Measurements from ENCODE around the gene ABCB6.

ABCB6 gene

DNA sequence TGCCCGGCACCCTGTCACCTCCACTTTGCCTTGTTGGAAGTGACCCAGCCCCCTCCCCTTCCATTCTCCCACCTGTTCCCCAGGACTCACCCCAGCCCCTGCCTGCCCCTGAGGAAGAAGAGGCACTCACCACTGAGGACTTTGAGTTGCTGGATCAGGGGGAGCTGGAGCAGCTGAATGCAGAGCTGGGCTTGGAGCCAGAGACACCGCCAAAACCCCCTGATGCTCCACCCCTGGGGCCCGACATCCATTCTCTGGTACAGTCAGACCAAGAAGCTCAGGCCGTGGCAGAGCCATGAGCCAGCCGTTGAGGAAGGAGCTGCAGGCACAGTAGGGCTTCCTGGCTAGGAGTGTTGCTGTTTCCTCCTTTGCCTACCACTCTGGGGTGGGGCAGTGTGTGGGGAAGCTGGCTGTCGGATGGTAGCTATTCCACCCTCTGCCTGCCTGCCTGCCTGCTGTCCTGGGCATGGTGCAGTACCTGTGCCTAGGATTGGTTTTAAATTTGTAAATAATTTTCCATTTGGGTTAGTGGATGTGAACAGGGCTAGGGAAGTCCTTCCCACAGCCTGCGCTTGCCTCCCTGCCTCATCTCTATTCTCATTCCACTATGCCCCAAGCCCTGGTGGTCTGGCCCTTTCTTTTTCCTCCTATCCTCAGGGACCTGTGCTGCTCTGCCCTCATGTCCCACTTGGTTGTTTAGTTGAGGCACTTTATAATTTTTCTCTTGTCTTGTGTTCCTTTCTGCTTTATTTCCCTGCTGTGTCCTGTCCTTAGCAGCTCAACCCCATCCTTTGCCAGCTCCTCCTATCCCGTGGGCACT, 36.2 kb downstream of the ABCB6 start:
- DNase-seq = peak; percentile 72 to 73

GRCh38 chr2:219181531-219181930, 37.2 kb downstream of the ABCB6 start:
- DNase-seq = no peak

GRCh38 chr2:219180961-219181360, 37.8 kb downstream of the ABCB6 start:
- no peak for DNase-seq

GRCh38 chr2:219179601-219180465, 38.9 kb downstream of the ABCB6 start:
- DNase-seq = no peak

DNA sequence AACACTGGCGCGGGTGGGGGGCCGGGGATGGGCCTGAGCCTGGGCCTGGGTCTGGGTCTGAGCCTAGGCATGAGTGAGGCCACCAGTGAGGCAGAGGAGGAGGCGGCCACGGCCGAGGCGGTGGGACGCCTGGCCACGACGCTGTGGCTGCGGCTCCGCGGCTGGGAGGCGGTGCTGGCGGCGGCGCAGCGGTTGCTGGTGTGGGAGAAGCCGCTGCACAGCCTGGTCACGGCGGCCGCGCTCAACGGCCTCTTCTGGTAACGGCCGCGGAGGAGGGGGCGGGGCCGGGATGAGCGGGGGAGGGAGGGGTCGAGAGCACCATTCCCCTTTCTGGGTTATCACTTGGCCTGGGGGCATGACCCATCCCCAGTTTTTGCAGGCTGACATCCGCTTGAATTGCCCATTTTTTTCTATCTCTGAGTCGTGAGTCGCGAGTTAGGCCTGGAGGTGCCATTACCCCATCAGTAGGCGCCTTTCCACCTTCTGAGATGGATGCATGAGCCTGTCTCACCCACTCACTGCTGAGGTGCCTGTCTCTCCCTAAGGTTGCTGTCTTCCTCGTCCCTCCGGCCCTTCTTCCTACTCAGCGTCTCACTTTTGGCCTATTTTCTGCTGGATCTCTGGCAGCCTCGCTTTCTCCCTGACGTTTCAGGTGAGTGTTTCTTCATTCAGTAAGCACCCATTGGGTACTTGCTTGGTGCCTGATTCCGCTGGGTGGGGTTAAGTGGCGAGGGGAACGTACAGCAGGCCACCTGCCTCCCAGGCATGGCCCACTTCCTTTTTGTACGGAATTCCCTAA, 40.2 kb downstream of the ABCB6 start:
- DNase-seq = no peak

DNA sequence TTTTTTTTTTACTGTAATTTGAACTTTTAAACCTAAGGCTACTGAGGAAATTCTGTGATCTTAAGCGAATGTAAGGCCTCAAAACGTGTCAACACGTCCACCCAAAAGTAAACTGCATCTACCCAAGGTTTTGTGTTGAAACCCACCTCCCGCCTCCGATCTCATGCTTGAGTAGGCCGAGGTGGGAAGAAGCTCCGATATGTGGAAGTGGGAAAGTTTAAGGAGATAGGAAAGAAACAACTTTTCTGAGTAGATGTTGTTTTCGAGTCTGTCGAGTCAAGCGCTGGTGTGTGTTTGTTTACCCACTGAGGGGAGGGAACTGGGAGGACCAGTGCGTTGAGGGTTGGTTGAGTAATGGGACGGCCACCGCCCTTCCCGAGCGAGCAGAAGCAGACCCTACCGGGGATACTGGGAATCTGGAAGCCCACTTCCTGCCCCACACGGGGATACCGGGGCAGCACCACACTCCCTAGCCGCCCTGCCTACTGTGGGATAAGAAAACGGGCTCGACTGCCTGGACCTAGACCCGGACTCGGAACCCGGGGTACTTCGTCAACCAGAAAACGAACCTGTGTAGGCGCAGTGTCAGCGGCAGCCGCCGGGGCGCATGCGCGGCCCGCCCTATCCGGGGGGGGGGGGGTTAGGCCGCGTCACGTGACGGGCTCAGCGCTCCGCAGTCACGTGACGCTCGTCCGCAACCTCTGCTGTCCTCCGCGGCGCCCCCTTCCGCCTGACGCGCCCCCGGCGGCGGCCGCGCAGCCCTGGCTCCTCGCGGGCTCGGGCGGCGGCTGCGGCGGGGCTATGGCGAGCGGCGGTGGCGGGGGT, 41.0 kb downstream of the ABCB6 start, which contains the start of gene RETREG2:
Gene RETREG2 (plus strand): TSS at position 724 of the 825 bp plus-strand sequence. CDS start 78 bp downstream, at position 802.
- DNase-seq = peak; percentile 49 to 66

DNA sequence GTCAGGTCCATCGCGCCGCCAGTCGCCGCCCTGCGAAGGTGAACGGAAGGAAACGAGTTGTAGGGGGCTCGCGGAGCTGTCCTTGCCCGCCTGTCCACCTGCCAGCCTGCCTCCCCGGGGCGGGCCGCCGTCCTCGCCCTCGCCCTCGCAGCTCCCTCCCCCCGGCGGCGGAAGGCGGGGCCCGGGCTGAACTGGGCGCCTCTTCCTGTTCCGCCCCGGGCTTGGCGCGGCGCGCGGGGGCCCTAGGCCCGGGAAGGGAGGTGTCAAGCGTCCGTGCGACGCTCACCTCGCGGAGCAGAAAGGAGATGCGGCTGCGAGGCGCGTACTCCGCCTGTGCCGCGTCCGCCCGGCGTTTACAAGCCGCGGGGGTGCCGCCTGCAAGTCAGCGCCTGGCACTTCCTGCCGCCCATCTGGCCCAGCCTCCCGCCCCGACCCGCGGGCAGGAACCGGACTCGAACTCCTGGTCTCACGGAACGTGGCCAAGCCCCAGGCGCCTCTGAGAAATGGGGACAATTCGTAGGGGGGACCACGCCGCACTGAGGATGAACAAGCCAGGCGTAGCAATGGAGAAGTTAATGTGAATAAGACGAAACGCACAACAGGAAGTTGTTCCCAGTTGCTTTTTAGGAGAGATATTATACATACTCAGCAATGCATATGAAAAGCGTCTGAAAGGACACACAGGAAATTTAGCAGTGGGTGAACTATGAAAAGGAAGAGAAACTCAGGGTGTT, 41.8 kb downstream of the ABCB6 start, which contains the start of gene CNPPD1:
Gene CNPPD1 (minus strand): TSS at position 108 of the 734 bp plus-strand sequence. CDS start 97 bp downstream, at position 11.
- peak; percentile 36 to 59 for DNase-seq

GRCh38 chr2:219175928-219176817, 42.6 kb downstream of the ABCB6 start:
- no peak for DNase-seq

- no peak for DNase-seq
These were observed 43.3 kb downstream of the ABCB6 start for GRCh38 chr2:219175486-219175885.

DNA sequence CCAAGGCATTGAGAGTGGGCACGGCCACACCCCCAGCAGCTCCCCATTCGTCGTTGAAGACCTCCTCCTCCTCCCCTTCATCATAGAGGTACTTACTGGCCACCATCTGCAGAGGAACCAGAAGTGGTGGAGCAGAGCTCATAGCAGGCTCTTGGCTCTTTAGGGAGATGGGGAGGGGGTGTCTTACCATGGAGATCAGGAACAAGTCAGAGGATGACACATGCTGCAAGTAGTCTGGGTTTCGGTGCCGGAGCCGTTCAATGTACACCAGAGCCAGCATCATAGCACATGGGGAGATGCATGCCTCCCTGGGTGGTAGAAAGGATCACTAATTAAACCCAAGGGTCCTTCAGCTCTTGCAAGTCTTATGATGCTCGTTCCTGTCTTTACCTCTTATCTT, 44.0 kb downstream of the ABCB6 start:
- no peak for DNase-seq

- DNase-seq = no peak
These were observed 44.6 kb downstream of the ABCB6 start for GRCh38 chr2:219174146-219174545.

DNA sequence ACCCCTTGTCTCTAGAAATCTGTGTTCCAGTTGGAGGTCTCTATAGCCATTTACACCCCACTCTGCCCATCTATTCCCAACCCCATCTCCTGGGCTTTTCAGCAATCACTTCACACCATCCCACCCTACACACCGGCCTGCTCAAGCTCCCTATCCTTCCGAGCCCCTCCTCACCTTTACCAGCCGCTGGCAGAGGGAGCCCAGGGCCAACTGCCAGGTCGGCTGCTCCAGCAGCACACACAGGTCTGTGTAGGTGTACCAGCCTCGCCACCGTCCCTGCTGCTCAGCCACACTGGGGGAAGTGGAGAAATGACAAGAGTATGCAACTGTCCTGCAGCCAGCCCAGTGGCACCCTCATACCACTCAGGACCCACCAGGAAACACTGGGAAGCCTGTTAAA, 45.6 kb downstream of the ABCB6 start:
- no peak for DNase-seq

DNA sequence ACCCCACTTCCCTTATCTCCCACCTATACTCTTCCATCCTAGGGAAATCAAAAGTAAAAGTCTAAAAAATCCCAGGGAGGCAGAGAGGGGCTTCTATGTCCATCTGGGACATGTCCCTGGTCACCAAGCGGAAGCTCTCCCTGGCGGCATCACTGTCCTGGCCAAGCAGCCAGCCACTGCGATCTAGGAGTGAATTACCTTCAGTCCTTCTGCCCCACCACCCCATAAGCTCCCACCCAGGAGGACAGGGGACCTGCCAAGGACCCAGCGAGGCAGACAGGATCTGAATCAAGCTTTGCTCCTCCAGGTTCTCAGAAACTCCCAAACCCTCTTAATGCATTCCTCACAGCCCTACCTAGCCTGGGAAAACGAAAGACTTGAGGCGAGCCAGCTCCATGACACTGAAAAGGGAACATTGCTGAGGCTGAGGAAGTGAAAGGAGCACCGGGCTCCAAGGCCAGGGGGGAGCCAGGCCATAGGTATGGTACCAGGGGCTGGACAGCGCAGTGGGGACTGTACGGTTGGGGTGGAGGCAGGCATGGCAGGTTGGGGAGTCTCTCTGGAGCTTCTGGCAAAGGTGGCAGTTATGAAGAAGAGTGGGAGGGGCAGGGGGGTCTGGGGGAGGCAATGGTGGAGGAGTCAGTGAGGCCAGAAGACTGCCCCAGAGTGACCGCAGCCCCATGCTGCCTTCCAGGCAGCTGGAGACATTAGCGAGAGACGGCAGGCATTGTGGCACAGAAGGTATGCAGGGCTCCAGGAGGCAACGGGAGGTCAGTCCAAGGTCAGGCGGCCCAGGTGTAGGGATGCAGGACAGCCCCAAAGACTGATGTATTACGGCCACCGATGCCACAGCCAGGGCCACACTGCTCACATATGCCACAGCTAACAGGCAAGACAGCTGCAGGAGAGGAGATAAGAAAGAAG, 46.3 kb downstream of the ABCB6 start:
- DNase-seq = no peak

GRCh38 chr2:219171231-219171651, 47.5 kb downstream of the ABCB6 start:
- DNase-seq = peak; percentile 13 to 28

GRCh38 chr2:219169930-219170654, 48.7 kb downstream of the ABCB6 start, which contains the start of gene SLC23A3:
Gene SLC23A3, minus strand, starts transcription at chr2:219170029. Its CDS starts 45 bp downstream, at chr2:219169984.
- DNase-seq = no peak

DNA sequence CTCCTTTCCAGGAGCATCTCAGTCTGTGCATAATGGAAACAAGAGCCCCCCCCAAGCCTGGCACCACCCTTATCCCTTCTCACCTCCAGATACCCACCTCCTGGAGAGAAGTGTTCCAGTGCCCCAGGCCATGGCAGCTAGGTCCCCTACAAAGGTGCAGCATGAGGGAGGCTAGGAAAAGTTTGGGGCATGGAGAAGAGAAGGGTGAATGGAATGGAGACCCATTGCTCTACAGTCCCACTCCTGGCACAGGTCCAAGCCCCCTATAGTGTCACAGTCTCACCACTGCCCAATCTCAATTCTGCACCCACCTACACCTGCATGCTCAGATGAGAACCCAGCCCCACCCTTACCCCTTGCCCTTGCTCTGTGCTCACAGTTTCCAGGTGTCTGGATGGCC, 49.8 kb downstream of the ABCB6 start:
- no peak for DNase-seq

DNA sequence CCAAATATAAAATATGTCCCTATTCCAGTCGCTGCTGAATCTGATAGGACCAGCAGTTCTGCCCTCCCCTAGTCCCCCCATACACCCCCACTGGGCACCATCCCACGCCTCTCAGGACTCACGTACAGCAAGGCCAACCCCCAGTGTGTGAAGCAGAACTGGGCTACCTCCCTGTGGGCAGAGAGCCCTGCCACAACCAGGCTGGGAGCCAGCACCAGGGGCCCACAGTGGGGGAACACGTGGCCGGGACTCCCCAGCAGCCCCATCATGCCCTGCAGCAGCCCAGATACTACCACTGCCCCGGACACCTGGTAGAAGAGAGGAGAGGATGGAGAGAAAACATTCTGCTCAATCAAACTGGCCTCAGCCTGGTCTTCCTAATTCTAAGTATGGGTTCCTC, 50.2 kb downstream of the ABCB6 start:
- no peak for DNase-seq

- no peak for DNase-seq
These were observed 50.8 kb downstream of the ABCB6 start for GRCh38 chr2:219167997-219168396.

All from Kasumi-1 (cell line).